Measurements from ENCODE around the gene PLD5. TPM values are rescaled to one million over a fixed set of nuclear protein-coding genes. Genes with fewer than 3 reads are reported as not detected.

The PLD5 gene
- total RNA-seq, 1 donor from 2014 or later: 0.96 TPM

DNA sequence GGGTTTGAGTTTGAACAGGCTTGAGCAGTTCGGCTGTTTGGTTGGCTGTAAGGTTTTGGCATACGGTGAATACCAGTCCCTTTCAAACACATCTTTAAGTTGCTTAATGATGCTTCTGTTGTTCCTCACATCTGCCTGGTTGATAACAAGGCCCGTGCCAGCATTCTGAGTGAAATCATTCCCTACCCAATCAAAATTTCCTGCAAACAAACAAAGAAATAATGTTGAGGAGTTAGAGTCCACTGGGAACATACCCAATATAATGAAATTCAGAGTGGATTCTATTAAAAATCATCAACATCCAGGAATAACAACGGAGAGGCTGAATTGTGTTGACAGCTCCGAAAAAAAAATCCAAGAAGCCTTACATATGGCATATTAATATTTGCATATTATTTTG is 434.6 kb downstream of the PLD5 start:
- H3K27me3 Mint-ChIP-seq (ENCODE audit: unreplicated experiment): peaks cover 4% of the 10 kb centered on the region
- H3K27ac Mint-ChIP-seq (ENCODE audit: unreplicated experiment): no peak overlapping the region
- H3K36me3 Mint-ChIP-seq (ENCODE audit: unreplicated experiment): no peaks in the 10 kb centered on the region
- no peak overlapping the region for H3K4me3 Mint-ChIP-seq (ENCODE audit: unreplicated experiment)
- no peaks in the 10 kb centered on the region for H3K4me1 Mint-ChIP-seq (ENCODE audit: low read depth, unreplicated experiment)
- H3K9me3 Mint-ChIP-seq (ENCODE audit: unreplicated experiment): no peaks in the 10 kb centered on the region
- TF ChIP-seq, protein P1, sequence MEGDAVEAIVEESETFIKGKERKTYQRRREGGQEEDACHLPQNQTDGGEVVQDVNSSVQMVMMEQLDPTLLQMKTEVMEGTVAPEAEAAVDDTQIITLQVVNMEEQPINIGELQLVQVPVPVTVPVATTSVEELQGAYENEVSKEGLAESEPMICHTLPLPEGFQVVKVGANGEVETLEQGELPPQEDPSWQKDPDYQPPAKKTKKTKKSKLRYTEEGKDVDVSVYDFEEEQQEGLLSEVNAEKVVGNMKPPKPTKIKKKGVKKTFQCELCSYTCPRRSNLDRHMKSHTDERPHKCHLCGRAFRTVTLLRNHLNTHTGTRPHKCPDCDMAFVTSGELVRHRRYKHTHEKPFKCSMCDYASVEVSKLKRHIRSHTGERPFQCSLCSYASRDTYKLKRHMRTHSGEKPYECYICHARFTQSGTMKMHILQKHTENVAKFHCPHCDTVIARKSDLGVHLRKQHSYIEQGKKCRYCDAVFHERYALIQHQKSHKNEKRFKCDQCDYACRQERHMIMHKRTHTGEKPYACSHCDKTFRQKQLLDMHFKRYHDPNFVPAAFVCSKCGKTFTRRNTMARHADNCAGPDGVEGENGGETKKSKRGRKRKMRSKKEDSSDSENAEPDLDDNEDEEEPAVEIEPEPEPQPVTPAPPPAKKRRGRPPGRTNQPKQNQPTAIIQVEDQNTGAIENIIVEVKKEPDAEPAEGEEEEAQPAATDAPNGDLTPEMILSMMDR (IDR thresholded peaks at IDR 0.05; ENCODE audit: partially characterized antibody, unreplicated experiment): no peak
- DNase-seq: no peak

DNA sequence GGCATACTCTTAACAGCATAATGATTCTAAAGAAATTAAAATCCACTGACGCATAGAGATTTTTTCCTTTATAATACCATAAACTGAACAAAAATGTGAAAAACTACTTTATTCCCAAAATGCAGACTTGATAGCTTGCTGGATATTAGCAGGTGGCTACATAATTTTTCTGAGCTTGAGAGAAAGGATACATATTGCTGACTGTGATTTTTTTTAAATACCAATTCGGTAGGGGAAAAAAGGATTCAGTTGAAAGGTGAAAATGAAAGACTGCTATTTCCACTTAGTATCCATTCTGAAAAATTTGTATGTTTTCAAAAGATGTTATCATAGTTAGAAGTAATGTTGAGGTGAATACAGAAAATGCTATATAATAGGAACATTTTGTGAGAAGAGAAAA is 435.6 kb downstream of the PLD5 start:
- Mint-ChIP-seq H3K36me3 (ENCODE audit: unreplicated experiment) (no peaks in the 10 kb centered on the region), H3K27me3 (ENCODE audit: unreplicated experiment) (peaks cover 2% of the 10 kb centered on the region), H3K9me3 (ENCODE audit: unreplicated experiment) (no peaks in the 10 kb centered on the region), H3K4me3 (ENCODE audit: unreplicated experiment) (no peak overlapping the region), H3K27ac (ENCODE audit: unreplicated experiment) (no peak overlapping the region), H3K4me1 (ENCODE audit: low read depth, unreplicated experiment) (peaks cover 4% of the 10 kb centered on the region)
- TF ChIP-seq, protein P1 (IDR thresholded peaks at IDR 0.05; ENCODE audit: partially characterized antibody, unreplicated experiment): no peak
- no peak for DNase-seq

DNA sequence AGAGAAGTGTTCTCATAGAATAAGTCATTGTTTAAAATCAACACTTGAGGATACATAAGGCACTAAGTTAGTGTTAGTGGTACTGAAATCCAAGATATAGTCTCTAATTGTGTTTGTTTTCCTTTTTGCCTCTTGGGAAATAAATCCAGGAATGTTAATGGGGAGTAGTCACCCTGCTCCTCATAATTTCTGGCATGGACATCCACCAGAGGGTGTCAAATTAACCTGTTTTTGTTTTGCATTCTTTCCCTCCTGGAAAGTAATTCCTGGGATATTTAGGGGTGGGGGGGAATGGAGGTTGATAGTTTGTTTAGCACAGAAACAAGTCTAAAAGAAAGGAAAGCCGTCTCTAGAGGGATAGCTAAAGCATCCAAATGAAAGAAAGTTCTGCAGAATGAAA is 437.8 kb downstream of the PLD5 start:
- peaks cover 4% of the 10 kb centered on the region for H3K27me3 Mint-ChIP-seq (ENCODE audit: unreplicated experiment)
- H3K27ac Mint-ChIP-seq (ENCODE audit: unreplicated experiment): no peak overlapping the region
- H3K4me1 Mint-ChIP-seq (ENCODE audit: low read depth, unreplicated experiment): peaks cover 11% of the 10 kb centered on the region
- H3K4me3 Mint-ChIP-seq (ENCODE audit: unreplicated experiment): no peak overlapping the region
- no peak for DNase-seq
- H3K36me3 Mint-ChIP-seq (ENCODE audit: unreplicated experiment): no peaks in the 10 kb centered on the region
- no peaks in the 10 kb centered on the region for H3K9me3 Mint-ChIP-seq (ENCODE audit: unreplicated experiment)
- TF ChIP-seq, protein P1 (IDR thresholded peaks at IDR 0.05; ENCODE audit: partially characterized antibody, unreplicated experiment): no peak

DNA sequence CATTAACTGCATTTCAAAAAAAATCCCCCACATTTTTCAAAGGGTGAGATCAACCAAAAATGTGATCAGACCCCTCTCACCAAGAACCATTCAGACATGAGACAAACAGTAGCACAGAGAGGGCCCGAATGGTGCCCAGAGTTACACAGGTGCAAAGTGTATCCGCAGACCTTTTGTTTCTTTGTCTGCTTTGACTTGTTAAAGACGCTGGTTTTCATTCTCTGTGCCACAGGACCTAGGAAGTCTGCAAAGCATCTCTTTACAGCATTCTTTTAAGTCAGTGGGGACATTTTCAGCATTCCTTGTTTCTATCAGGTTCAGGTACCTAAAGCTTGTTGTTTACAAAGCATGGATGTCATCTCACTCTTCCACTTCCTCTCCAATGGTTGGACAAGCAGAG is 438.4 kb downstream of the PLD5 start:
- Mint-ChIP-seq H3K36me3 (ENCODE audit: unreplicated experiment) (no peaks in the 10 kb centered on the region), H3K27ac (ENCODE audit: unreplicated experiment) (no peak overlapping the region), H3K27me3 (ENCODE audit: unreplicated experiment) (peaks cover 4% of the 10 kb centered on the region), H3K4me1 (ENCODE audit: low read depth, unreplicated experiment) (peaks cover 11% of the 10 kb centered on the region), H3K4me3 (ENCODE audit: unreplicated experiment) (no peak overlapping the region), H3K9me3 (ENCODE audit: unreplicated experiment) (no peaks in the 10 kb centered on the region)
- TF ChIP-seq, protein P1 (IDR thresholded peaks at IDR 0.05; ENCODE audit: partially characterized antibody, unreplicated experiment): no peak
- no peak for DNase-seq

DNA sequence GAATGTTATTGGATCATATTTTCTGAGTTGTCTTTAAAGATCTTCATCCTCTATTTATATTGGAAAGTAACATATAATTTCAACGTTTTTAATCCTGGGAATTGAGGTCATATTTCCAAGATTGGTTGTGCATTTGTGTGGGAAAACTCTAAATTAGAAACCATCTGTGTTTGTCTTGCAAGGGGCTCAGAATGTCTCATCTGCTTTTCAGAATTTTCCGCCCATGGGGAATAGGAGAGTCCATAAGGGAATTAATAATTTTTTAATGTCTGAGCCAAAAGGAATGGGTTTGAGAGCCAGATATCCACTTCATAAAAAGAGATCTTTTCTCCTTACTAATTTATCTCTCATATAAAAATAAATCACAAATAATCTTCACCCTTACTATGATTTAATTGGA is 440.8 kb downstream of the PLD5 start:
- no peaks in the 10 kb centered on the region for H3K36me3 Mint-ChIP-seq (ENCODE audit: unreplicated experiment)
- no peak overlapping the region for H3K4me3 Mint-ChIP-seq (ENCODE audit: unreplicated experiment)
- no peaks in the 10 kb centered on the region for H3K9me3 Mint-ChIP-seq (ENCODE audit: unreplicated experiment)
- no peak for DNase-seq
- peaks cover 13% of the 10 kb centered on the region for H3K4me1 Mint-ChIP-seq (ENCODE audit: low read depth, unreplicated experiment)
- H3K27me3 Mint-ChIP-seq (ENCODE audit: unreplicated experiment): peaks cover 4% of the 10 kb centered on the region
- TF ChIP-seq, protein P1 (IDR thresholded peaks at IDR 0.05; ENCODE audit: partially characterized antibody, unreplicated experiment): no peak
- H3K27ac Mint-ChIP-seq (ENCODE audit: unreplicated experiment): no peak overlapping the region

Data from glutamatergic neuron (in vitro differentiated cells).